GM18505 (cell line): ENCODE data around the gene DMKN.

Experiments used
- ATAC-seq: cut with Tn5 transposase; IDR thresholded peaks from one replicate; pipeline ENCODE4 v1.9.1; 2021; ENCODE audit not compliant: unreplicated experiment
- POLR2A ChIP-seq: IDR thresholded peaks from 4 replicates; pipeline ENCODE4 v1.6.1; 2011; ENCODE audit warnings: borderline replicate concordance; ENCODE audit not compliant: insufficient read depth, insufficient read length; ENCODE audit errors: extremely low read depth

DMKN gene

GRCh38 chr19:35513628-35514281 is at the start of gene DMKN:
TSS of gene DMKN (minus strand) at chr19:35513649. CDS start at chr19:35513475, 174 bp downstream.
- no peak for TF ChIP-seq POLR2A
- ATAC-seq = no peak

- TF ChIP-seq POLR2A = no peak
- no peak for ATAC-seq
Observed at GRCh38 chr19:35562776-35563175, 49.3 kb upstream of the DMKN start.

GRCh38 chr19:35562336-35562735 is 48.9 kb upstream of the DMKN start:
- ATAC-seq = no peak
- TF ChIP-seq POLR2A = no peak

GRCh38 chr19:35561436-35561835 is 48.0 kb upstream of the DMKN start:
- TF ChIP-seq POLR2A = no peak
- no peak for ATAC-seq

- TF ChIP-seq POLR2A = no peak
Observed at GRCh38 chr19:35560677-35561076, 47.2 kb upstream of the DMKN start.

GRCh38 chr19:35560271-35560670 is 46.8 kb upstream of the DMKN start:
- TF ChIP-seq POLR2A = no peak
- no peak for ATAC-seq

More at GRCh38 chr19:35560677-35561076, 47.2 kb upstream of the DMKN start:
- ATAC-seq = no peak

- ATAC-seq = no peak
Observed at GRCh38 chr19:35559781-35560180, 46.3 kb upstream of the DMKN start.

GRCh38 chr19:35559281-35559659 is 45.8 kb upstream of the DMKN start:
- TF ChIP-seq POLR2A = no peak
- ATAC-seq = peak; percentile 60

More at GRCh38 chr19:35559781-35560180, 46.3 kb upstream of the DMKN start:
- no peak for TF ChIP-seq POLR2A

GRCh38 chr19:35558400-35559280 is 45.2 kb upstream of the DMKN start:
- ATAC-seq = no peak
- no peak for TF ChIP-seq POLR2A

GRCh38 chr19:35557539-35558399 is 44.3 kb upstream of the DMKN start:
- TF ChIP-seq POLR2A = no peak
- no peak for ATAC-seq

GRCh38 chr19:35556846-35557538 is 43.5 kb upstream of the DMKN start:
- TF ChIP-seq POLR2A = no peak
- ATAC-seq = no peak

GRCh38 chr19:35556025-35556590 is 42.7 kb upstream of the DMKN start:
- no peak for ATAC-seq
- no peak for TF ChIP-seq POLR2A
